H1 (cell line): ENCODE measurements around the gene ACRV1. TPM values are rescaled to one million over a fixed set of nuclear protein-coding genes. Genes with fewer than 3 reads are reported as not detected.

Experiments
- POLR2AphosphoS5 ChIP-seq: IDR thresholded peaks from 2 replicates; pipeline ENCODE4 v1.6.1; 2011; ENCODE audit warnings: low read depth, low read length
- ZNF274 ChIP-seq: IDR thresholded peaks from 2 replicates; pipeline ENCODE4 v1.7.0; 2012; ENCODE audit warnings: low read length, borderline replicate concordance; ENCODE audit errors: extremely low read depth
- polyA plus RNA-seq, 7 experiments: library from polyadenylated mRNA; depleted of rRNA in 3 of 7; stranded (reverse) in 5 of 7; unstranded in 2 of 7; fragments of >200 nt in 5 of 7; fragments of 200-250 nt in 2 of 7; gene quantifications; 1 replicate in 5 of 7; 2 replicates in 1 of 7; 4 replicates in 1 of 7; pipeline versions ENCODE4 v1.2.1 to v1.2.3, GENCODE V29; 2011 to 2013; ENCODE audit warnings: missing spikeins in 2 of 7, mixed read lengths in 2 of 7
- total RNA-seq: library from RNA; stranded (reverse); fragmentation: NEBNext Ultra II Directional; extraction: Animal tissue kit (Norgen Biotek cat#: 25700); gene quantifications from 2 replicates; pipeline ENCODE4 v1.2.1, GENCODE V29; 2021
- TF ChIP-seq, protein P1 (sequence below): IDR thresholded peaks from 2 replicates; pipeline ENCODE4 v1.6.1; 2012; ENCODE audit warnings: low read length, inconsistent platforms
- TF ChIP-seq, protein P2 (sequence below), 3 experiments: IDR thresholded peaks; 1 replicate in 2 of 3; 2 replicates in 1 of 3; pipeline versions ENCODE4 v1.5.1 to v1.6.1; 2011; ENCODE audit warnings: low read length in 3 of 3, mild to moderate bottlenecking in 3 of 3, inconsistent platforms in 2 of 3, low read depth in 1 of 3, moderate library complexity in 1 of 3; ENCODE audit not compliant: insufficient read depth in 1 of 3; ENCODE audit errors: control extremely low read depth in 1 of 3

ACRV1 gene
- total and polyA plus RNA-seq, 2 of the 8 experiments (the other 6 are each of a cell fraction or from before 2014, with no cell fraction given): 0.06 TPM; not detected in 1

DNA sequence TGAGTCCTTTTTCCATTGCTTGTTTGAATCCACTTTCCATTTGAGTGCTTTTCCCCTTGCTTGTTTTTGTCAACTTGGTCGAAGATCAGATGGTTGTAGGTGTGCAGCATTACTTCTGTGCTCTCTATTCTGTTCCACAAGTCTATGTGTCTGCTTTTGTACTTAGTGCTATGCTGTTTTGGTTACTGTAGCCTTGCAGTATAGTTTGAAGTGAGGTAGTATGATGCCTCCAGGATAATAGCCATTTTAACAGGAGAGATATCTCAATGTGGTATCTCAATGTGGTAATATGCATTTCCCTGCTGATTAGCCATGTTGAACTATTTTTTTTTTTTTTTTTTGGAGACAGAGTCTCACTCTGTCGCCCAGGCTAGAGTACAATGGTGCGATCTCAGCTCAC is 16.7 kb downstream of the ACRV1 start (continued):
- TF ChIP-seq, protein P1, sequence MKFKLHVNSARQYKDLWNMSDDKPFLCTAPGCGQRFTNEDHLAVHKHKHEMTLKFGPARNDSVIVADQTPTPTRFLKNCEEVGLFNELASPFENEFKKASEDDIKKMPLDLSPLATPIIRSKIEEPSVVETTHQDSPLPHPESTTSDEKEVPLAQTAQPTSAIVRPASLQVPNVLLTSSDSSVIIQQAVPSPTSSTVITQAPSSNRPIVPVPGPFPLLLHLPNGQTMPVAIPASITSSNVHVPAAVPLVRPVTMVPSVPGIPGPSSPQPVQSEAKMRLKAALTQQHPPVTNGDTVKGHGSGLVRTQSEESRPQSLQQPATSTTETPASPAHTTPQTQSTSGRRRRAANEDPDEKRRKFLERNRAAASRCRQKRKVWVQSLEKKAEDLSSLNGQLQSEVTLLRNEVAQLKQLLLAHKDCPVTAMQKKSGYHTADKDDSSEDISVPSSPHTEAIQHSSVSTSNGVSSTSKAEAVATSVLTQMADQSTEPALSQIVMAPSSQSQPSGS: no peak
- TF ChIP-seq, protein P2, sequence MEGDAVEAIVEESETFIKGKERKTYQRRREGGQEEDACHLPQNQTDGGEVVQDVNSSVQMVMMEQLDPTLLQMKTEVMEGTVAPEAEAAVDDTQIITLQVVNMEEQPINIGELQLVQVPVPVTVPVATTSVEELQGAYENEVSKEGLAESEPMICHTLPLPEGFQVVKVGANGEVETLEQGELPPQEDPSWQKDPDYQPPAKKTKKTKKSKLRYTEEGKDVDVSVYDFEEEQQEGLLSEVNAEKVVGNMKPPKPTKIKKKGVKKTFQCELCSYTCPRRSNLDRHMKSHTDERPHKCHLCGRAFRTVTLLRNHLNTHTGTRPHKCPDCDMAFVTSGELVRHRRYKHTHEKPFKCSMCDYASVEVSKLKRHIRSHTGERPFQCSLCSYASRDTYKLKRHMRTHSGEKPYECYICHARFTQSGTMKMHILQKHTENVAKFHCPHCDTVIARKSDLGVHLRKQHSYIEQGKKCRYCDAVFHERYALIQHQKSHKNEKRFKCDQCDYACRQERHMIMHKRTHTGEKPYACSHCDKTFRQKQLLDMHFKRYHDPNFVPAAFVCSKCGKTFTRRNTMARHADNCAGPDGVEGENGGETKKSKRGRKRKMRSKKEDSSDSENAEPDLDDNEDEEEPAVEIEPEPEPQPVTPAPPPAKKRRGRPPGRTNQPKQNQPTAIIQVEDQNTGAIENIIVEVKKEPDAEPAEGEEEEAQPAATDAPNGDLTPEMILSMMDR (IDR thresholded peaks at IDR 0.05; ENCODE audit: control extremely low read depth in 1 of 3, insufficient read depth in 1 of 3, low read depth in 1 of 3, low read length in 3 of 3): no peak
- TF ChIP-seq ZNF274 (no peak), POLR2AphosphoS5 (no peak)
